ENCODE results near the gene ADGRG3. TPM values are rescaled to one million over a fixed set of nuclear protein-coding genes. Genes with fewer than 3 reads are reported as not detected.

The ADGRG3 gene
- total RNA-seq, 1 donor from 2014 or later = not detected

GRCh38 chr16:57653936-57654335, 14.2 kb upstream of the ADGRG3 start:
- no peak for DNase-seq (ENCODE audit: low read depth, low spot score)
- TF ChIP-seq CTCF (conservative IDR thresholded peaks at IDR 0.05) = no peak
- H3K4me1 Mint-ChIP-seq = peaks cover 17% of the 10 kb centered on the region
- peaks cover 6% of the 10 kb centered on the region for H3K36me3 Mint-ChIP-seq (ENCODE audit: low read depth)
- H3K27me3 Mint-ChIP-seq (ENCODE audit: low read depth) = no peaks in the 10 kb centered on the region
- no peaks in the 10 kb centered on the region for H3K9me3 Mint-ChIP-seq
- peak overlapping the region; percentile 67 for H3K27ac Mint-ChIP-seq (ENCODE audit: unreplicated experiment)
- no peak overlapping the region for H3K4me3 Mint-ChIP-seq

- Mint-ChIP-seq H3K9me3 (no peaks in the 10 kb centered on the region), H3K4me1 (peaks cover 12% of the 10 kb centered on the region), H3K36me3 (ENCODE audit: low read depth) (peaks cover 3% of the 10 kb centered on the region), H3K27me3 (ENCODE audit: low read depth) (no peaks in the 10 kb centered on the region), H3K27ac (ENCODE audit: unreplicated experiment) (no peak overlapping the region), H3K4me3 (no peak overlapping the region)
- no peak for TF ChIP-seq CTCF (conservative IDR thresholded peaks at IDR 0.05)
- DNase-seq (ENCODE audit: low read depth, low spot score) = no peak
These were observed 11.7 kb upstream of the ADGRG3 start for GRCh38 chr16:57656342-57656955.

GRCh38 chr16:57657228-57657627, 10.9 kb upstream of the ADGRG3 start:
- H3K4me3 Mint-ChIP-seq = no peak overlapping the region
- no peaks in the 10 kb centered on the region for H3K27me3 Mint-ChIP-seq (ENCODE audit: low read depth)
- no peak overlapping the region for H3K27ac Mint-ChIP-seq (ENCODE audit: unreplicated experiment)
- H3K9me3 Mint-ChIP-seq = no peaks in the 10 kb centered on the region
- no peak for DNase-seq (ENCODE audit: low read depth, low spot score)
- peaks cover 6% of the 10 kb centered on the region for H3K4me1 Mint-ChIP-seq
- TF ChIP-seq CTCF (conservative IDR thresholded peaks at IDR 0.05) = no peak
- no peaks in the 10 kb centered on the region for H3K36me3 Mint-ChIP-seq (ENCODE audit: low read depth)

GRCh38 chr16:57658130-57658877, 9.8 kb upstream of the ADGRG3 start:
- peaks cover 5% of the 10 kb centered on the region for H3K4me1 Mint-ChIP-seq
- H3K27ac Mint-ChIP-seq (ENCODE audit: unreplicated experiment) = no peak overlapping the region
- no peak for TF ChIP-seq CTCF (conservative IDR thresholded peaks at IDR 0.05)
- no peak for DNase-seq (ENCODE audit: low read depth, low spot score)
- H3K36me3 Mint-ChIP-seq (ENCODE audit: low read depth) = no peaks in the 10 kb centered on the region
- no peaks in the 10 kb centered on the region for H3K9me3 Mint-ChIP-seq
- no peaks in the 10 kb centered on the region for H3K27me3 Mint-ChIP-seq (ENCODE audit: low read depth)
- no peak overlapping the region for H3K4me3 Mint-ChIP-seq

GRCh38 chr16:57658878-57659674, 9.0 kb upstream of the ADGRG3 start:
- H3K36me3 Mint-ChIP-seq (ENCODE audit: low read depth) = no peaks in the 10 kb centered on the region
- no peaks in the 10 kb centered on the region for H3K4me1 Mint-ChIP-seq
- no peak overlapping the region for H3K4me3 Mint-ChIP-seq
- H3K9me3 Mint-ChIP-seq = no peaks in the 10 kb centered on the region
- no peaks in the 10 kb centered on the region for H3K27me3 Mint-ChIP-seq (ENCODE audit: low read depth)
- DNase-seq (ENCODE audit: low read depth, low spot score) = no peak
- no peak overlapping the region for H3K27ac Mint-ChIP-seq (ENCODE audit: unreplicated experiment)
- TF ChIP-seq CTCF (conservative IDR thresholded peaks at IDR 0.05) = no peak
